Limb (tissue), 2 donors: ENCODE results near the gene ZMAT5.

Source experiments
- DNase-seq, 2 donors: peaks; one replicate each; pipeline ENCODE4 v3.0.0-alpha.2; 2016; ENCODE audit errors: extremely low spot score in 2 of 2

The ZMAT5 gene

GRCh38 chr22:29766632-29767170, at the start of gene ZMAT5:
ZMAT5 (minus strand) TSS chr22:29767007; CDS start chr22:29748544, 18,463 bp downstream.
- peak; percentile 92 to 98 for DNase-seq

- no peak for DNase-seq
Observed at GRCh38 chr22:29816539-29816938, 49.7 kb upstream of the ZMAT5 start.

- no peak for DNase-seq
Observed at GRCh38 chr22:29816128-29816527, 49.3 kb upstream of the ZMAT5 start.

GRCh38 chr22:29815580-29815979, 48.8 kb upstream of the ZMAT5 start:
- no peak for DNase-seq

- DNase-seq: no peak
Observed at GRCh38 chr22:29814003-29814402, 47.2 kb upstream of the ZMAT5 start.

- no peak for DNase-seq
Observed at GRCh38 chr22:29813563-29813962, 46.8 kb upstream of the ZMAT5 start.

GRCh38 chr22:29813126-29813525, 46.3 kb upstream of the ZMAT5 start:
- DNase-seq: no peak

GRCh38 chr22:29811377-29811776, 44.6 kb upstream of the ZMAT5 start:
- no peak for DNase-seq

- DNase-seq: no peak
Observed at GRCh38 chr22:29810216-29810615, 43.4 kb upstream of the ZMAT5 start.

GRCh38 chr22:29806196-29806595, 39.4 kb upstream of the ZMAT5 start:
- DNase-seq: no peak

GRCh38 chr22:29804985-29805384, 38.2 kb upstream of the ZMAT5 start:
- DNase-seq: no peak

- no peak for DNase-seq
Observed at GRCh38 chr22:29803190-29803589, 36.4 kb upstream of the ZMAT5 start.

- no peak for DNase-seq
Observed at GRCh38 chr22:29801796-29802195, 35.0 kb upstream of the ZMAT5 start.

- DNase-seq: no peak
Observed at GRCh38 chr22:29801153-29801552, 34.3 kb upstream of the ZMAT5 start.

GRCh38 chr22:29799217-29799680, 32.4 kb upstream of the ZMAT5 start:
- no peak for DNase-seq

GRCh38 chr22:29798801-29799200, 32.0 kb upstream of the ZMAT5 start:
- DNase-seq: no peak

GRCh38 chr22:29798318-29798717, 31.5 kb upstream of the ZMAT5 start:
- no peak for DNase-seq

GRCh38 chr22:29797351-29797750, 30.5 kb upstream of the ZMAT5 start:
- no peak for DNase-seq

- no peak for DNase-seq
Observed at GRCh38 chr22:29795663-29796062, 28.9 kb upstream of the ZMAT5 start.

- no peak for DNase-seq
Observed at GRCh38 chr22:29793396-29793795, 26.6 kb upstream of the ZMAT5 start.

- DNase-seq: no peak
Observed at GRCh38 chr22:29790061-29790460, 23.3 kb upstream of the ZMAT5 start.

- no peak for DNase-seq
Observed at GRCh38 chr22:29788339-29789279, 21.8 kb upstream of the ZMAT5 start.
